Prostate gland (tissue), 2 donors: Measurements from ENCODE around the gene MED9. TPM values are rescaled to one million over a fixed set of nuclear protein-coding genes. Genes with fewer than 3 reads are reported as not detected.

ENCODE experiments used
- DNase-seq: peaks from one replicate; pipeline ENCODE4 v3.0.0-alpha.2; 2019; ENCODE audit warnings: low spot score
- H3K27ac ChIP-seq, 2 donors: fragments of 200-600 bp; sonication (generic); 2 replicates each; pipeline ENCODE4 v1.5.1; 2017 to 2019
- H3K27me3 ChIP-seq: fragments of 200-600 bp; sonication (generic); replicated peaks from 2 replicates; pipeline ENCODE4 v1.5.1; 2019; ENCODE audit not compliant: insufficient read depth
- H3K36me3 ChIP-seq, 2 donors: fragments of 200-600 bp; sonication (generic); 1 replicate in 1 of 2; 2 replicates in 1 of 2; pipeline versions ENCODE4 v1.5.1 to v1.8.1; 2017 to 2019
- H3K4me1 ChIP-seq: fragments of 200-600 bp; sonication (generic); replicated peaks from 2 replicates; pipeline ENCODE4 v1.5.1; 2019
- H3K4me3 ChIP-seq, 2 donors: fragments of 200-600 bp; sonication (generic); 2 replicates each; pipeline ENCODE4 v1.5.1; 2017 to 2019
- H3K9me3 ChIP-seq: fragments of 200-600 bp; sonication (generic); 2 replicates; pipeline ENCODE4 v1.5.1; 2017
- POLR2A ChIP-seq: fragments of 450-650 bp; IDR thresholded peaks from one replicate; pipeline ENCODE4 v1.6.1; 2016; ENCODE audit warnings: antibody characterized with exemption, mild to moderate bottlenecking
- POLR2AphosphoS5 ChIP-seq: sonication (generic); formaldehyde crosslinking; IDR thresholded peaks from one replicate; pipeline ENCODE4 v1.6.1; 2017; ENCODE audit warnings: antibody characterized with exemption
- WGBS: methylation state at CpG from one replicate; pipeline ENCODE4 v1.1.5; 2018; 5-methylcytosine and 5-hydroxymethylcytosine counted together
- intact Hi-C: fragments of 100-400 bp; cut with DNase I; formaldehyde crosslinking; loops from one replicate; pipeline ENCODE4 v1.14.2; 2022
- total RNA-seq, 2 donors: library from RNA; depleted of rRNA; stranded (reverse); fragments of >200 nt; gene quantifications; one replicate each; pipeline ENCODE4 v1.1.0, GENCODE V29; 2016
- TF ChIP-seq, protein P1 (sequence below), 4 experiments: fragments of 200-600 bp in 2 of 4; fragments of 450-650 bp in 2 of 4; sonication (generic) in 2 of 4; IDR thresholded peaks; 1 replicate in 3 of 4; 2 replicates in 1 of 4; pipeline ENCODE4 v1.5.1; 2016 to 2019; ENCODE audit warnings: antibody characterized with exemption in 4 of 4, mild to moderate bottlenecking in 2 of 4, moderate library complexity in 2 of 4

The MED9 gene
- total RNA-seq, 2 donors from 2014 or later: 27.8 to 31.7 TPM

DNA sequence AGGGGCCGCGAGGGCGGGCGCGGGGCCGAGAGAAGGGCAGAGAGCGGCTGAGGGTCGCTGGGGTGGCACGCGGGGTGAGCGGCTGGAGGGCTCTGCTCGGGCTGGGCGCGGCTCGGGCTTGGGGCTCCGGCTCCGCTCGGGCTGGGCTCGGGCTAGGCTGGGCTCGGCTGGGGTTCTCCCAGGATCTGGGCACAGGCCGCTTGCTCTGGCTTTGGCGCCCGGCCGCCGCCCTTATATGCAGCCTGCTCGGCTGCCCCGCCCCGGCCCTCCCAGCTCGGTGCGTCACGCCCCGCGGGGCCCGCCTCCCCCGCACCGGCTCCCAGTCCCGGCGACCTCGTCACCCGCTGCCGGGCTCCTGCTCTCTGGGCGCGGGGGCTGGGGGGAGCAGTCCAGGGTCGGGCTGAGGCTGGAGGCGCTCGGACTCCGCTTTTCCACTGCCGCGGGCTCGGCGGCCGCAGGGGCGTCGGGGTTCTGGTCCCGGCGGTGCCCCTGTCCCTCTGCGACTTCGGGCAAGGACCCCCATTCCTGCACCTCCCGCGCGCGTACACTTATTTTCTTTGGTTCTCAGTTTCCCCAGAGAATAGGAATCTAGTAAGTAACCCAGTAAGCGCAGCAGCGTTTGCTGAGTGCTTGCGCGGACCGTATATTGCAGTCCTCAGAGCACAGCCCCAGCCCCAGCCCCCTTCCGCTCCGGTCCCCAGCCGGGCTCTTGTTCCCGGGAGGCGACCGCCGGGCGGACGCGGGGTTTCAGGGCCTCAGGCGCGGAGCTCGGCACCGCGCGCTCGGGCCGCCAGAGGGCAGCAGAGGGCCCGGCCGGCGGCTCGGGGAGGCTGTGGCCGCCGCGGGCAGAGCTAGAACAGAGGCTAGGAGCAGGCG lies 19.6 kb downstream of the MED9 start, which contains the start of gene RASD1:
Gene RASD1, minus strand, starts transcription at position 207 of the 876 bp plus-strand sequence. CDS start 214 bp downstream, outside the sequence.
- peaks cover 19% of the 10 kb centered on the region for H3K4me1 ChIP-seq
- under 1% methylated on average over 66 of the region's 93 CpGs for WGBS
- H3K27ac ChIP-seq: peak within 1 kb of the TSS; percentile 92 to 95
- DNase-seq: peak; percentile 93
- TF ChIP-seq POLR2A: peak; percentile 98
- TF ChIP-seq, protein P1, sequence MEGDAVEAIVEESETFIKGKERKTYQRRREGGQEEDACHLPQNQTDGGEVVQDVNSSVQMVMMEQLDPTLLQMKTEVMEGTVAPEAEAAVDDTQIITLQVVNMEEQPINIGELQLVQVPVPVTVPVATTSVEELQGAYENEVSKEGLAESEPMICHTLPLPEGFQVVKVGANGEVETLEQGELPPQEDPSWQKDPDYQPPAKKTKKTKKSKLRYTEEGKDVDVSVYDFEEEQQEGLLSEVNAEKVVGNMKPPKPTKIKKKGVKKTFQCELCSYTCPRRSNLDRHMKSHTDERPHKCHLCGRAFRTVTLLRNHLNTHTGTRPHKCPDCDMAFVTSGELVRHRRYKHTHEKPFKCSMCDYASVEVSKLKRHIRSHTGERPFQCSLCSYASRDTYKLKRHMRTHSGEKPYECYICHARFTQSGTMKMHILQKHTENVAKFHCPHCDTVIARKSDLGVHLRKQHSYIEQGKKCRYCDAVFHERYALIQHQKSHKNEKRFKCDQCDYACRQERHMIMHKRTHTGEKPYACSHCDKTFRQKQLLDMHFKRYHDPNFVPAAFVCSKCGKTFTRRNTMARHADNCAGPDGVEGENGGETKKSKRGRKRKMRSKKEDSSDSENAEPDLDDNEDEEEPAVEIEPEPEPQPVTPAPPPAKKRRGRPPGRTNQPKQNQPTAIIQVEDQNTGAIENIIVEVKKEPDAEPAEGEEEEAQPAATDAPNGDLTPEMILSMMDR (IDR thresholded peaks at IDR 0.05): peak; percentile 93 to 98 (median 98)
- peak; percentile 76 for TF ChIP-seq POLR2AphosphoS5
- no peaks in the 10 kb centered on the region for H3K9me3 ChIP-seq
- intact Hi-C loops: loop anchor here (2.0 to 5.0 kb wide), 3 partner anchors 74 to 146 kb away; no protein-coding TSS in a partner anchor
- no peaks in the 10 kb centered on the region for H3K36me3 ChIP-seq
- H3K4me3 ChIP-seq: peak within 1 kb of the TSS; percentile 55 to 79
- H3K27me3 ChIP-seq: no peaks in the 10 kb centered on the region

DNA sequence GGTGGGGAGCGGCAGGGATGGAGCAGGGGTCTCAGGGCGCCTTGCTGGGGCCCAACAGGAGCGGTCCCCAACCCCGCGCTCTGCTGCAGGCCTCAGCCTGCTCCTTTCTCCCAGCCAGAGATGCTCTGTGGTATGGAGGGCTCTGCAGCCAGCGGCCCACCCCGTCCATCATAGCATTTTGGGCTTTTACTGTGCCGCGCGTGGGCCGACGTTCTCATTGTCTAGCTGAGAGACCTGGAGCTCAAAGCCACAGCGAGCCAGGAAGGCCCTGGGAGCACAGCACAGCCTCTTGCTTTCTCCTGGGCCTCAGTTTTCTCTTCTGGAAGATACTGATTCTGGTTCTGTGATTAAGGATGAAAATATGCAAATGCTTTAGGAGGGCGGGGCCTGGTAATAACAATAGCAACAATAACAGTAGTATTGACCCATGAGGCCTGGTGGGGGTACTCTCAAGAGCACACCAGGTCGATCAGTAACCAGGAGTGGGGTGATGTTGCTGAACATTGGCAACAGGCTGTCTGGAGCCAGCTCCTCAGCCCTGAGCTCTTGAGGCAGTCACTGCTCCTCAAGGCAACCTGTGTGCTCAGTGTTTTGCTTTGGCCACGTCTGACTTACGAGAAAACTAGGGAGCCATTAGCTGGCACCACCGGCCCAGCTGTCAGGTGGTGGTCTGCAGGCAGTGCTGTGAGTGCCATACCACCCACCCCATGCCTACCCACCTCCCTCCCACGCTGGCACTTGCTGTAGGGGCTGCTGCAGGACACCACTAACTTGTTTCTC lies 20.5 kb downstream of the MED9 start:
- intact Hi-C loops: loop anchor here (2.0 to 5.0 kb wide), 3 partner anchors 74 to 145 kb away; no protein-coding TSS in a partner anchor
- TF ChIP-seq POLR2A (peak; percentile 7), POLR2AphosphoS5 (no peak)
- Histone ChIP-seq H3K9me3 (no peaks in the 10 kb centered on the region), H3K27ac (peak overlapping the region; percentile 92 to 95), H3K4me3 (peak overlapping the region; percentile 55 to 79), H3K4me1 (peaks cover 12% of the 10 kb centered on the region), H3K27me3 (no peaks in the 10 kb centered on the region), H3K36me3 (no peaks in the 10 kb centered on the region)
- 38% methylated on average over 19 of the region's 19 CpGs for WGBS
- no peak for DNase-seq

DNA sequence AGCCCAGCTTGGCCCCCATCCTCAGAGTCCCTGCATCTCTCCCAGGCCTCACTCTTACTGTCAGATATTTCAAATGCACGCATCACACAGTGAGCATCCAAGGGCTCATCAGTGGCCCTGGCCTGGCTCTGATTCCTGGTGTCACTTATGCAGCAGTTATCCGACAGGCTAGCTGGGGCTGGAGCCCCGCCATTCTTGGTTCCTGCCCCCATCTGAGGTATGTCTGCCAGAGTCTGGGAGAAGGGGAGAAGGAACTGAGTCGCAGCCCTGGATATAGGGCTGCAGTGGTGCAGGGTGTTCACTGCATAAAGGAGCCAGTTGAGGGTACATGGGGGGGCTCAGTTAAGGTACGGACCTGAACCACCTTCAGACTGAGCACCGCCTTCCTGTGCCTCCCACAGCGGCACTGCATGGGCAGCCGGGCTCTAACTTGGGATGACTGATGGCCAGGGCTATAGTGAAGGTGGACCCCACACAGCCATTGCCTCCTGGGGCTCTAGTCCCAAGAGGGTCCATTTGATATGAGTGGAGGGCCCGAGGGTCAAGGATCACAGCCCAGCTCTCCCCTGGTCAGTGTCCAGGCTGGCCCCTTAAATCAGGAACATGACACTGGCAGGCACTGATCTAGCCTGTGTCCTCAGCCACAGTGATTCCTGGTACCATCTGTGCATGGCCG lies 21.2 kb downstream of the MED9 start:
- intact Hi-C loops: loop anchor here (2.0 to 5.0 kb wide), 3 partner anchors 73 to 144 kb away; no protein-coding TSS in a partner anchor
- no peaks in the 10 kb centered on the region for H3K36me3 ChIP-seq
- H3K4me1 ChIP-seq: peaks cover 5% of the 10 kb centered on the region
- no peaks in the 10 kb centered on the region for H3K27me3 ChIP-seq
- DNase-seq: no peak
- no peaks in the 10 kb centered on the region for H3K9me3 ChIP-seq
- no peak overlapping the region for H3K4me3 ChIP-seq
- no peak overlapping the region for H3K27ac ChIP-seq
- TF ChIP-seq POLR2A: no peak
- TF ChIP-seq POLR2AphosphoS5: no peak
- TF ChIP-seq, protein P1 (IDR thresholded peaks at IDR 0.05): no peak
- WGBS: 99% methylated on average over 9 of the region's 10 CpGs

DNA sequence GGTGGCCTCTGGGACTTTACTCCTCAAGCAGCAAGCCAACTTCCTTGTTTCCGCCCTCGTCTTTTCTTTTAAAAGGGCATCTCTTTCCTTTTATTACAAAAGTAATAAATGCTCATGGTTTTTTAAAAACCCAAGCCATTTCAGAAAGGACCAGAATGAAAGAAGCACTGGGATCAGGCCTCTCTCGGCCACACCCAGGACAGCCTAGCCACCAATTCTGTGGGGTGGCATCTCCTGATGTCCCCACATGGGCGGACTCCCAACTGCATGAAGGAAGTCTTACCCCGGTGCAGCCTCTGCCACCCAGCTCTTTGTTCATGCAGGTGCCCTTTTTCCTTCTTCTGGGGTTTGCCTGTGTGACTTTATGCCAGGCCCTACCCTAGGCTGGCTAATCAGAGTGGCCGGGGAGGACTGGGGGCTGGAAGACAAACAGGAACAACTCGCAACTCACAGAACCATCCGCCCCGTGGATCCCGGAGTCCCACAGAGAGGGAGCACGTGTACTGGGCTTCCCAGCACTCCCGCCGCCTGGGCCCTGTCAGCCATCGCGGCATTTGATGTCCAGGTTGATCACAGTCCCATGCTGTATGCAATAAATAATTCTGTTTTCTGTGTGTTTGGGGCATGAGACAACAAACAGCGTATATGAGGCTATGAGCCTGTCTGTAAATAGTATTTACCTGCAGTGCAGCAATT lies 22.0 kb downstream of the MED9 start:
- no peaks in the 10 kb centered on the region for H3K36me3 ChIP-seq
- H3K4me3 ChIP-seq: no peak overlapping the region
- no peaks in the 10 kb centered on the region for H3K27me3 ChIP-seq
- intact Hi-C loops: loop anchor here (5.0 kb wide), 2 partner anchors 141 to 144 kb away; no protein-coding TSS in a partner anchor
- no peak overlapping the region for H3K27ac ChIP-seq
- TF ChIP-seq, protein P1 (IDR thresholded peaks at IDR 0.05): no peak
- TF ChIP-seq POLR2AphosphoS5 (no peak), POLR2A (no peak)
- no peak for DNase-seq
- H3K4me1 ChIP-seq: peaks cover 1% of the 10 kb centered on the region
- H3K9me3 ChIP-seq: no peaks in the 10 kb centered on the region
- 88% methylated on average over 16 of the region's 16 CpGs for WGBS
